Suppressor macrophage treated with lipopolysaccharide for 1 hour (primary cell): Measurements from ENCODE around the gene LRBA.
"Not testable (repeated sequence)": the region's sequence is repeated elsewhere in the genome, so short reads cannot be mapped to it uniquely, and the experiment has no call there.

ENCODE experiments used
- DNase-seq, 3 donors: peaks; one replicate each; pipeline ENCODE4 v3.0.0-alpha.2; 2020 to 2022

Gene LRBA

DNA sequence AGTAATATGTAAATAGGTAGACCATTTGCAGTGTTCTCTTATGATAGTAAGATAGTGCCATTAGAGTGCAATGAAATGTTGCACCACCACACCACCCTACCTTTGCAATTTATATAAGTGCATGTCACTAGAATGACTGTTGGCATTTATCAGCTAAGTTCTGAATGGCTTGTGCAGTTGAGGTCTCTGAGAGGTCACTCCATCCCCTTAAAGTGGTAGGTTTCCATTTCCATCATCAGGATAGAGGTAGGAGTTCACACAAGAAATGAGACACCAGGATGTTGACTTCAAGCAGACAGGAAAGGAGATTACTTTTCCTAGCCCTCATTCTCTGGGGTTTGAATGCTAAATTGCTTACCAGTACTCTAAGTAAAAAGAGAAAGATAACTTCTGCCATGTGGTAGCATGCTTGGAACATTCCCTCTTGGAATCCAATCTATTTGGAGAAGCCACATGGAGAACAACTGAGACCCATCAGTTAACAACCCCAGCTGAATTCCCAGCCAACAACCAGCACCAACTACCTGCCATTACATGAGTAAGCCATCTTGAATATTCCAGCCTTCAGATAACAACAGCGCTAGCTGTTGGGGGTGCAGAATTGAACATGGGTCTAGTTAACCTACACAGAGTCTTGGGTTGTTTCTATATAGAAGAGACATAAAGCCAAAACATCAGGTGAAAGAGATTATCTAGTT, 6.7 kb upstream of the LRBA start:
- no peak for DNase-seq

GRCh38 chr4:151015459-151016347, 619 bp upstream of the LRBA start:
- DNase-seq, result peak; percentile 79 to 94 (median 89)

GRCh38 chr4:151013944-151014343, 1.1 kb downstream of the LRBA start:
- no peak for DNase-seq

- no peak for DNase-seq
These were observed 1.6 kb downstream of the LRBA start for GRCh38 chr4:151013491-151013890.

DNA sequence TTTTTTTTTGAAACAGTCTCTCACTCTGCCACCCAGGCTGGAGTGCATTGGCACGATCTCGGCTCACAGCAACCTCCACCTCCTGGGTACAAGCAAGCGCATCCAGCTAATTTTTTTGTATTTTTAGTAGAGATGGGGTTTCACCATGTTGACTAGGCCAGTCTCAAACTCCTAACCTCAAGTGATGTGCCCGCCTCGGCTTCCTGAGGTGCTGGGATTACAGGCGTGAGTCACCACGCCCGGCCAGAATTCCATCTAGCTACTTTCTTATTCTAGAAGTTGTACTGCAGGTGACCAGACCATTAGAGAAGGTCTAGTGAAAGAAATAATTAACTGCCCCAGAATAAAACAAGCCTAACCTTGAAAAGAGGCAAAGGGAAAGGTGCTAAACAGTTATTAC, 2.3 kb downstream of the LRBA start:
- DNase-seq, result peak in 2 of 3 donors; percentile 15 to 19

GRCh38 chr4:151012376-151012775, 2.7 kb downstream of the LRBA start:
- no peak for DNase-seq

DNA sequence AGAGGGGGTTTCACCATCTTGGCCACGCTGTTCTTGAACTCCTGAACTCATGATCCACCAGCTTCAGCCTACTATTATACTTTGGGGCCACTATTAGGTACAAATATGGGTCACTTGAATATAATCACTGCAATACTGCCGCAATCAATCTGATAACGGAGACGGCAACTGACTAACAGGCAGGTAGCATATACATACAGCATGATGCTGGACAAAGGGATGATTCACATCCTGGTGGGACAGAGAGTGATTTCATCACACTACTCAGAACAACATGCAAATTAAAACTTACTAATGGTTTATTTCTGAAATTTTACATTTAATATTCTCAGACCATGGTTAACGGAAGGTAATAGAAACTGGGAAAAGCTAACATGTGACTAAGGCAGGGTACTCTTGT, 10.9 kb downstream of the LRBA start:
- DNase-seq, result peak in 1 of 3 donors; percentile 13

DNA sequence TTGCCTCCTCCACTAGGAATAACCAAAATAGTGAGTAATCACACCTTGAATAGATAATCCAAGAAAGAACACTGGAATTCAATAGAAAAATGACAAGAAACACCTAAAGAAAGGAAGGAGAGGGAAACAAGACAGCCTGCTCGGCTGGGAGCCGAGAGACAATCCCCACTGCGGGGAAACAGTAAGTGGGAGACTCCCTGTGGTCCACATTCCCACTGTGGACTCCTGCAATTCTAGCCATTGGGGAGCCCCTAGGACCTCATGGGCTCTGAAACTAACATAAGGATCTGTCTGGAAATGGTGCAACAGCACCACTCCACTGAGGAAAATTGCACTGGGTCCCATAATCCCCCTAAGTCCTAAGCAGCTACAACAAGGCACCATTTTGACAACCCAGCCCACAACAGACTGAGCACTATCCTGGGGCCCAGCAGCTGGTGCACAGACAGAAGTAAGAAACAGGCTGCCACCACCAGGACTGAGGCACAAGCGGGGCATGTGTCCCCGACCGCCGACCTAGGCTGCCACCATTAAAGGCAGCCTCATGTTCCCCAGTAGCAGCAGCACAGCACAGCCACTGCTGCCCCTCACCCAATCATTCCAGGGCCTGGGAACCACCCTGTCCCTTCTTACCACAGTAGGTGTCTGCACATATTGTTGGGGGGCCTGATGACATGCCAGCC, 14.2 kb downstream of the LRBA start:
- DNase-seq, result no peak

DNA sequence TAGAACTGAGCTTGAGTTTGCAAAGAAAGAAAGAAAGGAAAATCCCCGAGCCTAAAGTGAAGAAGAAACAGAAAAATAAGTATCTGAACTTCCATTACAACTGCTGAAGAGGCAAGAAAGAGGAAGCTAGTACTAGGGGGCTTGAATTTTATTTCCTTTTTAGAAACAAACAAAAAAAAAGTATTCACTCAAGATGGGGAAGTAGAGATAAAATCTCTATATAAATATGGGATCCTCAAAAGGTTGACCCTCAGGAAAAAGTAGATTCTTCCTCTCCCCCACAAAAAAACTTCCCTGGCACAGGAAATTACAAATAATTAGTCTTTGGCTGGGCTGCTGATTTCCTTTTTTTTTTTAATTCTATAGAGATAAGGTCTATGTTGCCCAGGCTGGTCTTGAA, 16.0 kb downstream of the LRBA start:
- DNase-seq, result peak in 2 of 3 donors; percentile 10 to 24

DNA sequence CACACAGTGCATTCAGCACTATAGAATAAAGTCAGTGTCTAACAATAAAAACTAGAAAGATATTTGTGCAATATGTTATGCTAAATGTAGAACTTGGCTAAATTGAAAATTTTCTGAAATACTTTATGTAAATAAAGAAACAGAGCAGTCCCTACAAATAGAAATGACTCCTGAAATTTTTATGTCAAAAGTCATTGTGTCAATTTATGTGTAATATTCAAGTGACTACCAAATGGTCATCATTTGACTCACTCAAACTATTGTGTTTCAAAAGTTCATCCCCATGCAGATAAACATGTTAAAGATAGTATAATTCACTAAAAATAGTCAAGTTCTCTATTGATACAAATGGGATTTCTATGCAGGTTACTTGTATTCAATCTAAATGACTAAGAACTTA, 17.9 kb downstream of the LRBA start:
- DNase-seq, result peak in 2 of 3 donors; percentile 16 to 40

- DNase-seq, result no peak
These were observed 20.4 kb downstream of the LRBA start for GRCh38 chr4:150994721-150995120.

- not testable (repeated sequence) for DNase-seq
These were observed 21.5 kb downstream of the LRBA start for GRCh38 chr4:150993577-150993976.

GRCh38 chr4:150990993-150991392, 24.1 kb downstream of the LRBA start:
- no peak for DNase-seq

GRCh38 chr4:150990250-150990649, 24.8 kb downstream of the LRBA start:
- DNase-seq, result no peak

DNA sequence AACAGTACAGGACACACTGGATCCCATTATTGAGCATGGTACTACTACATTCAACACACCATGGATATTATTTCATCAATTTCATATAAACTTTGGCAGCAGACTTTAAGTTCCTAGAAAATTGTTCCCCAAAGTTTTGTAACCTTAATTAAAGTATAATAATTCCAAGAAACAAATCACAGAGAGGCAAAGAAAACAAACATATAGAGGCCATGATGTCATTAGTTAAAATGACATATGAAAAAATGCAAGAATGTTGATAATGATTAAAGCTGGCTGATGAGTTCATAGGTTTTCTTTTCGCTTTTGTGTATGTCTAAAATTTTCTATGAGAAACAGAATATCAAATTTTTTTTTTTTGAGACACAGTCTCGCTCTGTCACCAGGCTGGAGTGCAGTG, 26.8 kb downstream of the LRBA start:
- no peak for DNase-seq

GRCh38 chr4:150987204-150987603, 27.9 kb downstream of the LRBA start:
- no peak for DNase-seq

GRCh38 chr4:150986085-150986484, 29.0 kb downstream of the LRBA start:
- no peak for DNase-seq

DNA sequence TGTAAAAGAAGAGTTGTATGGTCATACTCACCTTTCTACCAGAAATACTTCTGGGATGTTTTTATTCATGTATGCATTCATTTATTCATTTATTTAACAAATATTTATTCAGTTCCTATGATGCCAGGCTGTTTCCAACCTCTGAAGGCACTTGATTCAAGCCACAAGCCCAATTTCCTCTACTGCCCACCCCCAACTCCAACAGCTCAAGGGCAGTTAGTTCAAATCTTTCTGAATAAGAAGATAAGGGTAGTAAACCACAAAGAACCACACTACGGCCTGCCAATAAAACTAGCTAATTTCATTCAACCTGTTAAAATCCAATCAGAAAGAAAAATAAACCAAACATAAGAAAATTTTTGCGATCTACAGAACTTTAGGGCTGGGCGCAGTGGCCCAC, 31.2 kb downstream of the LRBA start:
- DNase-seq, result no peak

DNA sequence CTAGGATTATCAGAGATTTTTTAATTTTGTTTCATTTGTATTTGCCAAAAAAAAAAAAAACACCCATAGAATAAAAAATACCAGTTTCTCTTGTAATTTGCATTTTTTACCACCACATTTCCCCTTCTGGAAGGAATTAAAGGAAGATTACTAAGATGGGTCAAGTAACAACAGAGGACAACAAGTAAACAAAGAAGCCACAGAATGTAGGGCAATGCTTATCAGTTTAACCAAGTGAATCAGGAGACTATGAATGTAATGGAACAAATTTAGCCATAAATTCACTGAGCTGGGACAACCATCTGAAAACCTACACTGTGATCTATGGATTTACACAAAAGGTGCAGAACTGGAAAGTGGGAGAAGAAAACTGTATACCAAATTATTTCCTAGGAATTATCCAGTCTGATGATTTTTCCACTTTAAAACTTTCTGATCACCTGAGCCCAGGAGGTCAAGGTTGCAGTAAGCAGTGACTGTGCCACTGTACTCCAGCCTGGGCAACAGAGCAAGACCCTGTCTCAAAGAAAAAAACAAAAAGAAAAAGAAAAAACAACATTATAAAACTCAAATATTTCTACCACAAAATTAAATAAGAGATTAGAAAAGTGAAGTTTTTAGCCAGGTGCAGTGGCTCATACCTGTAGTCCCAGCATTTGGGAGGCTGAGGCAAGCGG, 32.4 kb downstream of the LRBA start:
- DNase-seq, result no peak

DNA sequence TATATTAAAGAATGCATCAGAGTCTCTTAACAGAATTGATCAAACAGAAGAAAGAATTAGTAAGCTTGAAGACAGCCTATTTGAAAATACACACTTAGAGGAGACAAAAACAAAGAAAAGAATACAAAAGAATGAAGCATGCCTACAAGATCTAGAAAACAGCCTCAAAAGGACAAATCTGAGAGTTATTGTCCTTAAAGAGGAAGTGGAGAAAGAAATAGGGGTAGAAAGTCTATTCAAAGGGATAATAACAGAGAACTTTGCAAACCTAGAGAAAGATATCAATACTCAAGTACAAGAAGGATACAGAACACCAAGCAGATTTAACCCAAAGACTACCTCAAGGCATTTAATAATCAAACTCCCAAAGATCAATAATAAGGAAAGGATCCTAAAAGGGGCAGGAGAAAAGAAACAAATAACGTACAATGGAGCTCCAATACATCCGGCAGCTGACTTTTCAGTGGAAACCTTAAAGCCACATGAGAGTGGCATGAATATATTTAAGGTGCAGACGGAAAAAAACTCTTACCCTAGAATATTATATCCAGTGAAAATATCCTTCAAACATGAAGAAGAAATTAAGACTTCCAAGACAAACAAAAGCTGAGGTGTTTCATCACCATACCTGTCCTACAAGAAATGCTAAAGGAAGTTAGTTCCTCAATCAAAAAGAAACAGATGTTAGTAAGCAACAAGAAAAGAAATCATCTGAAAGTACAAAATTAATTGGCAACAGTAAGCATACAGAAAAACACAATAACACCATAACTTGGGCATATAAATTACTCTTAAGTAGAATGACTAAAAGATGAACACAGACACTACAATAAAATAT, 36.1 kb downstream of the LRBA start:
- no peak for DNase-seq

- peak in 2 of 3 donors; percentile 6 to 17 for DNase-seq
These were observed 38.5 kb downstream of the LRBA start for GRCh38 chr4:150976478-150977118.

DNA sequence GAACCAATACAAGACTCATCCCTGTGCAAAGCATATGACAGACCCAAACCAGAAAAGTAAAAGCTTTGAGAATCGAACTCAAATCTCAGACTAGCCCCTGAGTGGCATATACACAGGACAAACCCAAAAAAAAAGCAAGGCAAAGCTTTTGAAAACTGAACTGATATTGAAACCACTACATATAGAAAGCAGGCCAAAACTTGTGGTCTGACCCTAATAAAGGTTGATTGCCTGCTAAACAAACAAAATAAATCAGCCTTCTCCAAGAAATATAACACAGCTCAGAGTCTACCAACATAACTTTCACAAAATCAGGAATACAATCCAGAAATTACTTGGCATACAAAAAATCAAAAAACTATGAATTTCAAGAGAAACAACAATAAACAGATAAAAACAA, 40.3 kb downstream of the LRBA start:
- DNase-seq, result no peak
